ENCODE results near the gene CEP89.

The CEP89 gene

GRCh38 chr19:32828643-32829344, 143.0 kb downstream of the CEP89 start:
- Histone ChIP-seq H3K9me3 (ENCODE audit: control insufficient read depth, insufficient read depth, low read length) (no peaks in the 10 kb centered on the region), H3K27me3 (ENCODE audit: control insufficient read depth, insufficient read depth, low read length) (no peaks in the 10 kb centered on the region), H3K4me1 (ENCODE audit: control insufficient read depth, insufficient read depth, low read length) (peaks cover 4% of the 10 kb centered on the region; the same call in 1 of the 2 replicates), H3K4me3 (ENCODE audit: low read length) (no peak overlapping the region), H3K36me3 (ENCODE audit: control insufficient read depth, insufficient read depth, low read length) (no peaks in the 10 kb centered on the region), H3K27ac (ENCODE audit: low read length) (no peak overlapping the region)
- WGBS (ENCODE audit: insufficient coverage, insufficient read length), result no CpG with 5 or more reads among the region's 15 CpGs
- no peak for DNase-seq (ENCODE audit: low read depth, low spot score)

- WGBS (ENCODE audit: insufficient coverage, insufficient read length), result no CpG with 5 or more reads among the region's 4 CpGs
- DNase-seq (ENCODE audit: low read depth, low spot score), result no peak
- Histone ChIP-seq H3K27me3 (ENCODE audit: control insufficient read depth, insufficient read depth, low read length) (no peaks in the 10 kb centered on the region), H3K9me3 (ENCODE audit: control insufficient read depth, insufficient read depth, low read length) (no peaks in the 10 kb centered on the region), H3K27ac (ENCODE audit: low read length) (no peak overlapping the region), H3K4me1 (ENCODE audit: control insufficient read depth, insufficient read depth, low read length) (peaks cover 4% of the 10 kb centered on the region; the same call in 1 of the 2 replicates), H3K4me3 (ENCODE audit: low read length) (no peak overlapping the region), H3K36me3 (ENCODE audit: control insufficient read depth, insufficient read depth, low read length) (no peaks in the 10 kb centered on the region)
These were observed 143.6 kb downstream of the CEP89 start for GRCh38 chr19:32828139-32828538.
